ENCODE data around the gene SIK3.
"Not testable (repeated sequence)": the region's sequence is repeated elsewhere in the genome, so short reads cannot be mapped to it uniquely, and the experiment has no call there.

Gene SIK3
- total RNA-seq = 65.9 to 105 reads per million in 2 experiments

- peak; percentile 94 for DNase-seq (ENCODE audit: low read depth)
Measured at GRCh38 chr11:117098269-117099232, at the start of gene SIK3. Gene SIK3, minus strand, starts transcription at chr11:117098428. Its CDS starts 13 bp downstream, at chr11:117098415.

GRCh38 chr11:117146521-117146920 lies 48.3 kb upstream of the SIK3 start:
- DNase-seq (ENCODE audit: low read depth) = no peak

- DNase-seq (ENCODE audit: low read depth) = no peak
Measured at GRCh38 chr11:117145393-117145761, 47.1 kb upstream of the SIK3 start.

GRCh38 chr11:117144477-117145392 lies 46.5 kb upstream of the SIK3 start:
- DNase-seq (ENCODE audit: low read depth) = no peak

DNA sequence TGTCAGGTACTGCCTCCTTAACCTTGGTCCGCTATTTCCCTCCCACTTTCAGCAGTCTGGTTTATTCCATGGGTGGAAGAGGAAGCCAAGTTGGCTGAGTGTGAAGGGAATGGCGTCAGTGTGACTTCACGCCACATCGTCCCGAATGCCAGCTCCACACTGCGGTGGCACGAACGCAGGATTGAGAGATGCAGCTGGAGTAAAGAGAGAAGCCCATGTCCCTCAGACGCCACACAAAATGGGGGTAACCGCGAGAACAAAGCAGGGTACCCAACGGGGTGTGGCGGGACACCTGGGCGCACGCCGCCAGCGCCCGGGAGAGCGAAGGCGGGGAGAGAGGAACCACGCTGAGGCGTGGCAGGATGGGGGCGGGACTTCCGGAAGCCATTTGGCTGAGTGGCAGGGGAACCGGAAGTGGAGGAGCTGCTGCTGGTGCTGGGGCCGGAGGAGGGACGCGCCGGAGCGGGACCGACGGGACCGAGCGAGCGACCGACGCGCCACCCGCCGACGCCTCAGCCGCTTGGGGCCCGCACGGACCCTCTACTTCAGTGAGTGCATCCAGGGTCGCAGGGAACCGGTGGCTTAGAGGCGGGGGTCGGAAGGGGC lies 45.7 kb upstream of the SIK3 start, which contains the start of gene PAFAH1B2:
Gene PAFAH1B2 (plus strand): TSS at position 417 of the 606 bp plus-strand sequence. CDS start 8,161 bp downstream, outside the sequence.
- peak; percentile 91 for DNase-seq (ENCODE audit: low read depth)

DNA sequence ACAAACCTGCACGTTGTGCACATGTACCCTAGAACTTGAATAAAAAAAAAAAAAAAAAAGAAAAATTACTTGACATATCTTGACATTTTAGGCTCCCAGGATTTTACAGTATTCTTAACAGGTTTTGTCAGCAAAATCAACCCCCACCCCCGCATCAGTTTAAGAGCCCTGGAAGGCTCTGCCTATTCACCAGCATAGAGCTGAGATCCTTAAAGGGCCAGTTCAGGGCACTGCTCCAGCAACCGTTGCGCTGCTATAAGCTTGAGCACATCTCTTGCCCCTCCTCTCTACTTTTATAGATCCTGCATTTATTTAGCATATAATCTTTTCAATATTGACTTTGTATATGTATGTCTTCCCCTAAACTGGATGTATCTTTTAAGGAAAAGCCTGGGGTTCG lies 45.2 kb upstream of the SIK3 start:
- DNase-seq (ENCODE audit: low read depth) = no peak

DNA sequence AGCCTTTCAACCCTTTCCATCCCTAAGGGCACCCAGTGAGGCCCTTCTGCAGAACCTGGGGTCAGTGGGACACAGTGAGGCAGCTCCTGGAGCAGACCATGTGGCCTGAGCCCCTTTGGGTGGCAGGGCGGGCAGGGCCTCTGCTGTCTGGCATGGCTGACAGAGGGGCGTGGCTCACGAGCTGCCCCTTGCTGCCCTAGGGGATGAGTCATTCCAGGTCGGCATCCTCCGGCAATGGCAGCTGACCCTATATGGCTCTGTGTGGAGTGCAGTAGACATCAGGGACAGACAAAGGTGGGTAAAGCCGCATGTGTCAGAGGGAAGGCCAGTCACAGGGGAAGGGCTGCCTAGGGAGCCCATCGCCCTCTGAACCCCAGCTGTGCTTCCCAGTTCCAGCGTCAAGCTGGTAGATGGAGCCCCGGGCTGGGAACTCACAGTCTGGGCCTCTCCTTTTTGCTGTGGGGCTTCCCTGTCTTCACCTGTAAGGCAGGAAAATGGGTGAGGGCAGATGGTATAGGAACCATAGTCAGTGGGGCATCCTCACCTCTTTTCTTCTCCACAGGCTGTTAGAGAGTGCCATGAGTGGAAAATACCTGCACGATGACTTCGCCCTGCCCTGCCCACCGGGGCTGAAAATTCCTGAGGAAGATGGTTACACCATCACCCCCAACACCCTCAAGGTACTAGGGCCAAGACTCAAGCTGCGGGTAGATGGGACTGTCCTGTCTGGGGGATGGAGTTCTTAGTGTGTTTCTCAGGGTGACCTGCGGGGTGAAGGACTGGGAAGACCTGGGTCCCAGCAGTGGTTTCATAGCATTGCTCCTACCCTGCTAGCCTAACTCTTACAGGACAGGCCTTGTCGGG lies 39.2 kb upstream of the SIK3 start:
- not testable (repeated sequence) for DNase-seq (ENCODE audit: low read depth)

DNA sequence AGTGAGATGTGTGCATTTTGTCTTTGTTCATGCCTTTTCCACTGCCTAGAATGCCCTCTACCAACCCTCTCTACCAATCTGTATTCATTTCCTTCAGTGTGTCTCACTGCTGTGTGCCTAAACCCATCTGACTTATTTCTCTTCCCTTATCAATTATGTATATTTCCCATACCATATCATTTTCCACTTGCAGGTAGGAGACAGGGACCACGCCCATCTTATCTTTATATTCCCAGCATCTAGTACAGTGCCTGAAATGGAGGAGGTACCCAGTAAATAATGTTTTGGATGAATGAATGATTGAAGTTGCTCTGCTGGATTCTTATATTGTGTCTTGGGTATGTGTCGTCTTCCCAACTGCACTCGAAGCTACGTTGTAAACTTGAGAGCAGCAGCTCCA lies 36.8 kb upstream of the SIK3 start:
- DNase-seq (ENCODE audit: low read depth) = not testable (repeated sequence)

GRCh38 chr11:117134431-117134830 lies 36.2 kb upstream of the SIK3 start:
- no peak for DNase-seq (ENCODE audit: low read depth)

- DNase-seq (ENCODE audit: low read depth) = no peak
Measured at GRCh38 chr11:117130879-117131278, 32.7 kb upstream of the SIK3 start.

DNA sequence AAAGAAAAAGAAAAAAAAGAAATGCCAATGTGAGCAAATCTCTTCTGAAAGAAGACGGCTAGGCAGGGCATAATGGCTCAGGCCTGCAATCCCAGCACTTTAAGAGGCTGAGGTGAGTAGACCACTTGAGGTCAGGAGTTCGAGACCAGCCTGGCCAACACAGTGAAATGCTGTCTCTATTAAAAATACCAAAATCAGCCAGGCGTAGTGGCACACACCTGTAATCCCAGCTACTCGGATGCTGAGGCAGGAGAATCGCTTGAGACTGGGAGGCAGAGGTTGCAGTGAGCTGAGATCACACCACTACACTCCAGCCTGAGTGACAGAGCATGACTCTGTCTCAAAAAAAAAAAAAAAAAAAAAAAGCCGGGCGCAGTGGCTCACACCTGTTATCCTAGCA lies 32.2 kb upstream of the SIK3 start:
- not testable (repeated sequence) for DNase-seq (ENCODE audit: low read depth)

- no peak for DNase-seq (ENCODE audit: low read depth)
Measured at GRCh38 chr11:117128289-117128688, 30.1 kb upstream of the SIK3 start.

DNA sequence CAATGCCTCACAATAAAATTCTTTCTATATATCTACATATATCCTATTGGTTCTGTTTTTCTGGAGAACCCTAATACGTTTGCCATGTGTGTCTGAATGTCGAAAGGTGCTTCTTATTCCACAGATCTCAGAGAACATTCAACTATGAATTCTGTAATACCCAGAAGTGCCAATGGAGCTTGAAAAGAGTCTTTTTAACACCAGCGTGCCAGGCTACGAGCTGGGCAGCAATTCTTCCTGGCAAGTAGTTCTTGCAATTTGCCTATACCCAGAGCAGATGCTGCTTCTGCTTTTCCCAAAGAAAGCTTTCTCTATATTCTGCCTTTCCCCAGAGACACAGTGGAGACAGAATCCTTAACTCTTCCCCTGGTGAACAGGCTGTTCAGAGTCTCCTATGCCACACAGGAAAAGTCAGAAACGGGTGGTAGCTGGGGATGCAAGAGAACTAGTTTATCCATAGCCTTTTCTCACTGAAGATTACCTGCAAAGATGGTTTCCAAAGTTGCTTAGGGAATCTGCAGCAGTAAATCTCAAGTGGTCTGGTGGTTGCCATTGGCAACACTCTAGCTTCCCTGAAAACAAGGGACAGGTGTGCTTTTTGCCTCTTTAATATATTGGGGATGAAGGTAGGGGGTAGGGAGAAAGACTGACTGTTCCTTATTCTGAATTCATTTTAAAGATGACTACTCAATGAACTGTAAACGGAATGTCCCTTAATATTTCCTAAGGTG lies 29.1 kb upstream of the SIK3 start:
- DNase-seq (ENCODE audit: low read depth) = no peak

DNA sequence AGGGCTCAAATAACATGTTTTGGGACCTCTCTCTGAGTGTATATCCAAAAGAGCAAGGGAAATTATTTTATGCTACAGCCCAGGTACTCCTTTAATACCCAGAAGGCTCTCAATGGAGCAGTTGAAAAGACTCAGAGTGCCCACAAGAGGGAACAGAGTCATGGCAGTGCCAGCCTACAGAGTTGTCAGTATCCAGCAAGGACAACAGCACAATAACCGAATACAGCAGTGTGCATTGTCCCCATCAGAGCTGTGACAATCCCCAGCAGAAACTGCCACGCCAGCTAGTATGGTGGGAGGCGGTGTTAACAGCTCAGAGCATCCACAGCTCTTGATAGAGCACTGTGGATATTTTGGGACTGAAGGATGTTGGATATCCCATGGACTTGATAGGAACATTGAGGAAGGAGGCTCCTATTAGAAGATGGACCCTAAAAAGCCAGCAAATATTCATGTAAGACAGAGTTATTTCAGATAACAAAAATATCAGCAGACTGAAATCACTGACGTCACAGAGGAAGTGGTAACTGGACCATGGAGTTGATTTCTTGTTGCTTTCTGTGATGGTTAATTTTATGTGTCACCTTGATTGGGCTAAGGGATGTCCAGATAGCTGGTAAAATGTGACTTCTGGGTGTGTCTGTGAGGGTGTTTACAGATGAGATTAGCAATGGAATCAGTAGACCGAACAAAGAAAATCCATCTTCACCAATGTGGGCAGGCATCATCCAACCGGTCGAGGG lies 28.2 kb upstream of the SIK3 start:
- no peak for DNase-seq (ENCODE audit: low read depth)

DNA sequence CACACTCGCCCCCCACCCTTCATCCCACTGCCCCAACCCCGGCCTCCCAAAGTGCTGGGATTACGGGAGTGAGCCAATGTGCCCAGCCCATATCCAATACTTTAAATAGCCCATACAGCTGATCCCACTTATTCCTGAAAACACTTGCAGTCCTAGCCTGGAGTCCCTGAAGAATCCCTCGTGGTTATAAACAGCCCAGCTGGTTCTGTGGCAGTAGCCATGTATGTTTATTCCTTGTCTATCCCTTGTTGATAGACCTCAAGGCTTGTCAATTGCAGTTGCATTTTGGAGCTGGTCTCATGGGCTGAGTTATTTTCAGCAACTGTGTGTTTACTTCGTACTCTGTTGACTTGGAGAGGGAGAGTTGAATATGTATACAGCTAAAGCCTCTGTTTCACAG lies 24.3 kb upstream of the SIK3 start:
- DNase-seq (ENCODE audit: low read depth) = no peak

DNA sequence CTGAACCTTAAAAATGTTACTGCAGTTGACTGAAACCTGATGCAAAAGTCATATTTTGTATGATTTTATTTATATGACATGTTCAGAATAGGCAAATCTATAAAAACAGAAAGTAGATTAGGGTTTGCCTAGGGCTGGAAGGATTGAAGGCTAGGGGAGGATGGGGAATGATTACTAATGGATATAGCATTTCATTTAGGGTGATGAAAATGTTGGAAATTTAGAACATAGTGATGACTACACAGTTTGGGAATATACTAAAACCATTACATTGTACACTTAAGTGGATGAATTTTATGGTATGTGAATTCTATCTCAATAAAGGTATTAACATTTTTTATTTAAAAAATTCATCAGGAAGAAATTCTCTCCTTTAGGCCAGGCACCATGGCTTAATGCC lies 22.9 kb upstream of the SIK3 start:
- DNase-seq (ENCODE audit: low read depth) = no peak

- DNase-seq (ENCODE audit: low read depth) = no peak
Measured at GRCh38 chr11:117117681-117118080, 19.5 kb upstream of the SIK3 start.

DNA sequence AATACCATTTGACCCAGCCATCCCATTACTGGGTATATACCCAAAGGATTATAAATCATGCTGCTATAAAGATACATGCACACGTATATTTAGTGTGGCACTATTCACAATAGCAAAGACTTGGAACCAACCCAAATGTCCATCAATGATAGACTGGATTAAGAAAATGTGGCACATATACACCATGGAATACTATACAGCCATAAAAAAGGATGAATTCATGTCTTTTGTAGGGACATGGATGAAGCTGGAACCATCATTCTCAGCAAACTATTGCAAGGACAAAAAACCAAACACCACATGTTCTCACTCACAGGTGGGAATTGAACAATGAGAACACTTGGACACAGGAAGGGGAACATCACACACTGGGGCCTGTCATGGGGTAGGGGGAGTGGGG lies 14.7 kb upstream of the SIK3 start:
- not testable (repeated sequence) for DNase-seq (ENCODE audit: low read depth)

GRCh38 chr11:117112497-117112896 lies 14.3 kb upstream of the SIK3 start:
- not testable (repeated sequence) for DNase-seq (ENCODE audit: low read depth)

All from T follicular helper cell (primary cell).